ENCODE data around the gene EIF3D.
A peak's percentile ranks its signal among the peaks of the same experiment; 100 is the strongest.
"Not testable (repeated sequence)": the region's sequence is repeated elsewhere in the genome, so short reads cannot be mapped to it uniquely, and the experiment has no call there.

EIF3D gene

DNA sequence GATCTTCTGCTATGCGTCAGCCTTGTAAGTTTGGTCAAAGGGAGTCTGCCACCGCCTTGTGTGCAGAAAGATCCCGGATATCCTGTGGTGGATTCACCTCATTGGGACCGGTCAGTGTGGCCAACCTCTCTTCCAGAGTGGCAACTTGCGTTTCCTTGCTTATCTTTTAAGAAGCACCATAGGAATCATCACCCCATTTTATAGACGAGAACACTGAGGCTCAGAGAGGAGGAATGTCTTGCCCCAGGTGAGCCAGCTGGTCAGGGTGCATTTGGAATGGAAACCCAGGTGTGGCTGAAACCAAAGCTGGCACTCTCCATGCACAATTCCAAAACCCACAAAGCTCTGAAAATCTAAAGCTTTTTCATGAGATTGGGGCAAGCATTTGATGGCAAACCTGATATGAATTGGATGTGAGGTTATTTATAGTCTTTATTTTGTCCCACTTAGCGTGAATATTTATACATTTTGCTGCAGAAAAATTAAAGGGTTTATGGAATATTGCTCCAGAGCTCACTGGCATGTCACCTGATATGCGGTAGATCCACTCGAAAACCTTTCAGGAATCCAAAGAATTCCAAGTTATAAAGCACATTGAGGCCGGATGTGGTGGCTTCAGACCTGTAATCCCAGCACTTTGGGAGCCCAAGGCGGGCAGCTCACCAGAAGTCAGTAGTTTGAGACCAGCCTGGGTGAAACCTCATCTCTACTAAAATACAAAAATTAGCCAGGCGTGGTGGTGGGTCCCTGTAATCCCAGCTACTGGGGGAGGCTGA lies 12.1 kb upstream of the EIF3D start:
- Mint-ChIP-seq H3K27me3 (peaks cover 8 to 31% of the 10 kb centered on the region in 2 donors), H3K27ac (no peak overlapping the region), H3K36me3 (no peaks in the 10 kb centered on the region), H3K9me3 (no peaks in the 10 kb centered on the region), H3K4me3 (no peak overlapping the region), H3K4me1 (peaks cover 2 to 4% of the 10 kb centered on the region in 2 donors)
- DNase-seq, result no peak
- ATAC-seq (replicated peaks), result no peak

DNA sequence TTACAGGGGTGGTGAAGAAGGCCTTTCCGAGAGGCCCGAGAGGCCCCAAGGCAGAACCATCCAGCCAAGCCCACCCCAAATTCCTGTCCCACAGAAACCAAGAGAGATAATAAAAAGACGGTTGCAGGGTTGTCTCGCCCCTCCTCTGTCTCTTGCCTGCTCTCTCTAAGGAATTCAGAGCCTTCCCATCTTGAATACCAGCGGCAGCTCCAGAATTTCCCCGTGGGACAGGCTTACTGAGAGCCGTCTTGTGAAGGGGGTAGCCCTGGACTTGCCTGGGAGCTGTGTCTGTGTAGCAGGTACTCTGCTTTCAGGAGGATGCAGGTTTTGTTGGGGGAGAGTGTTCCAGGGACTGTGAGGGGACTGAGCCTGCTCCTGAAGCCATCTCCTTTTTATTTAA lies 9.6 kb upstream of the EIF3D start:
- Mint-ChIP-seq H3K36me3 (no peaks in the 10 kb centered on the region), H3K27me3 (peaks cover 8 to 29% of the 10 kb centered on the region in 2 donors), H3K9me3 (no peaks in the 10 kb centered on the region), H3K4me3 (no peak overlapping the region), H3K4me1 (peaks cover 0 to 2% of the 10 kb centered on the region in 2 donors), H3K27ac (no peak overlapping the region)
- DNase-seq, result no peak
- ATAC-seq (replicated peaks), result no peak

DNA sequence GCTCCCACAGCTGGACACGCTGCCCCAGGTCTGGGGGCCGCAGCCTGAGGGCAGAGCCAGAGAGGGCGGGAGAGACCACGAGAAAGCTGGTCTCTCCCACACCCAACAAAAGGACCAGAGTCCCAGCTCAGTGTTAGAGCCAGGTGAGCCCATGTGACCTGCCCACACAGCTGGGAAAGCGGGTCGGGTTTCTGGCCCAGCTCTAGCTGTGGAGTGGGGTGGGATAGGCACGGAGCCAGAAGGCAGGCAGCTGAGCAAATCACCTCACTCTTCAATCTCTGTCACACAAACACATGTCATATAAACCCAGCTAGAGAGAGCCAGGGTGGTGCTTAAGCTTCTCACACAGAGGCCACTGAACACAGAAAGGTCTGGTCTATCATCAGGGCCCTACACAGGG lies 7.8 kb upstream of the EIF3D start:
- Mint-ChIP-seq H3K36me3 (no peaks in the 10 kb centered on the region), H3K4me3 (no peak overlapping the region), H3K27ac (no peak overlapping the region), H3K27me3 (peaks cover 8 to 29% of the 10 kb centered on the region in 2 donors), H3K4me1 (no peaks in the 10 kb centered on the region), H3K9me3 (peaks cover 0 to 1% of the 10 kb centered on the region in 2 donors)
- DNase-seq (no peak), ATAC-seq (replicated peaks) (no peak)

GRCh38 chr22:36533320-36533719 lies 4.4 kb upstream of the EIF3D start:
- peak overlapping the region; percentile 27 for H3K27ac Mint-ChIP-seq
- not testable (repeated sequence) for H3K27me3 Mint-ChIP-seq; H3K36me3 Mint-ChIP-seq; H3K9me3 Mint-ChIP-seq; DNase-seq; H3K4me1 Mint-ChIP-seq; ATAC-seq (replicated peaks); H3K4me3 Mint-ChIP-seq

- H3K36me3 Mint-ChIP-seq, result peaks cover 0 to 5% of the 10 kb centered on the region in 2 donors
- H3K27ac Mint-ChIP-seq, result no peak overlapping the region
- peaks cover 0 to 8% of the 10 kb centered on the region in 2 donors for H3K4me1 Mint-ChIP-seq
- DNase-seq, result no peak
- peaks cover 4 to 6% of the 10 kb centered on the region in 2 donors for H3K27me3 Mint-ChIP-seq
- no peak for ATAC-seq (replicated peaks)
- H3K9me3 Mint-ChIP-seq, result peaks cover 0 to 1% of the 10 kb centered on the region in 2 donors
- no peak overlapping the region for H3K4me3 Mint-ChIP-seq
These were observed 3.5 kb upstream of the EIF3D start for GRCh38 chr22:36532466-36532865.

DNA sequence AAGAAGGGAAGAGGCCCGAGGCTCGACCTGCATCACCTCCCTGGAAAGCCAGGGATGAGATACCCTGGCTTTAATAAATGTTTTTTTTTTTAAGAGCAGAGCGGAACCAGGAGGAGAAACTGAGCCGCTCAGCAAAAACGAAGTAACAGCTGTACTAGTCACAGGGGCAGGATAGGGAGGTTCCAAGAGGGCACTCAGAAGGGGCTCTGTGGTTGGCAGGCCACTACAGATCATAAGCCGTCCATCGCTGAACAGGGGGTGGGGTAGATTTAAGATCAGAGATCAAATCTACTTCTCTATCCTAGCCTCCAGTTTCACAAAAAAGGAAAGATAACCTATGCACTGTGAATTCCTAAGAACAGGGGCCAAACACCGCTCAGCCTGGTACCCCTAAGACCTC lies 625 bp downstream of the EIF3D start:
- peak overlapping the region; percentile 97 for H3K27ac Mint-ChIP-seq
- DNase-seq (no peak), ATAC-seq (replicated peaks) (no peak)
- H3K4me3 Mint-ChIP-seq, result peak overlapping the region; percentile 91
- H3K9me3 Mint-ChIP-seq, result peaks cover 0 to 1% of the 10 kb centered on the region in 2 donors
- H3K36me3 Mint-ChIP-seq, result peaks cover 28 to 36% of the 10 kb centered on the region in 2 donors
- H3K27me3 Mint-ChIP-seq, result no peaks in the 10 kb centered on the region
- H3K4me1 Mint-ChIP-seq, result peaks cover 4 to 28% of the 10 kb centered on the region in 2 donors

GRCh38 chr22:36522662-36523061 lies 6.3 kb downstream of the EIF3D start:
- ATAC-seq (replicated peaks) (peak; percentile 54 to 66), DNase-seq (no peak)
- H3K27ac Mint-ChIP-seq, result peak overlapping the region; percentile 42
- no peaks in the 10 kb centered on the region for H3K27me3 Mint-ChIP-seq
- peaks cover 56 to 76% of the 10 kb centered on the region in 2 donors for H3K36me3 Mint-ChIP-seq
- H3K4me3 Mint-ChIP-seq, result no peak overlapping the region
- no peaks in the 10 kb centered on the region for H3K9me3 Mint-ChIP-seq
- H3K4me1 Mint-ChIP-seq, result peaks cover 11 to 46% of the 10 kb centered on the region in 2 donors

DNA sequence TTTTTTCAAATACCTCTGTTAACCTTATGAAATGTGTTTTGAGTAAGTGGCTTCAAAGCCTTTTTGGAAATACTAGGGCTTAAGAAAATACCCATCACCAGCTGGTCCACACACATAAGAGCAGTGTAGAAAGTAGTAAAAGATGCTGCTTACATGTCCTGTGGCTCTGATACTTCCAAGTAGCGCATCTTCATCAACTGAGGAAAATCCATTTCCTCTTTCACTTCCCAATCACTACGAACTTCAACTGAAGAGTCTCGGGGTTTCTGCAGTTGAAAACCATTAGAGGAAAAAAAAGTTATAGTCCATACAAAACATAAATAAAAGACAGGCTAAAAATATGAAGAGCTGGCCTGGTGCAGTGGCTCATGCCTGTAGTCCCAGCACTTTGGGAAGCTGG lies 8.5 kb downstream of the EIF3D start:
- Mint-ChIP-seq H3K4me3 (no peak overlapping the region), H3K27me3 (no peaks in the 10 kb centered on the region), H3K27ac (peak overlapping the region; percentile 68), H3K4me1 (peaks cover 7 to 29% of the 10 kb centered on the region in 2 donors), H3K9me3 (no peaks in the 10 kb centered on the region), H3K36me3 (peaks cover 61 to 78% of the 10 kb centered on the region in 2 donors)
- DNase-seq (no peak), ATAC-seq (replicated peaks) (no peak)

DNA sequence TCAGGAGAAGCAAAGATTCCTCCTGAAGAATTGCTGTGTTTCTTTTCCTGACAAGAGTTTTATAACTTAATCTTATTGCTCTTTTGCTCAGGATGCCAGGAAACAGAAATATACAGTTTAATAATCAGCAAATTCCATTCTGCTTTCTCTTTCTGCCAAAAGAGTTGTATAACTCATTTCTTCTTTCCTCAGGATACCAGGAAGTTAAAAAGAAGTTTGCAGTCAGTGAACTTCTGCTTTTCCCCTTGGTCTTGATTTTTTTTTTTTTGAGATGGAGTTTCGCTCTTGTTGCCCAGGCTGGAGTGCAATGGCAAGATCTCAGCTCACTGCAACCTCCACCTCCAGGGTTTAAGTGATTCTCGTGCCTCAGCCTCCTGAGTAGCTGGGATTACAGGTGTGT lies 9.1 kb downstream of the EIF3D start:
- peaks cover 62 to 79% of the 10 kb centered on the region in 2 donors for H3K36me3 Mint-ChIP-seq
- H3K9me3 Mint-ChIP-seq; ATAC-seq (replicated peaks); H3K4me3 Mint-ChIP-seq; DNase-seq; H3K27me3 Mint-ChIP-seq: not testable (repeated sequence)
- peaks cover 7 to 29% of the 10 kb centered on the region in 2 donors for H3K4me1 Mint-ChIP-seq
- peak overlapping the region; percentile 37 for H3K27ac Mint-ChIP-seq

- H3K9me3 Mint-ChIP-seq, result no peaks in the 10 kb centered on the region
- no peak overlapping the region for H3K4me3 Mint-ChIP-seq
- H3K36me3 Mint-ChIP-seq, result peaks cover 58 to 73% of the 10 kb centered on the region in 2 donors
- H3K27ac Mint-ChIP-seq, result peak overlapping the region; percentile 20
- peaks cover 16 to 24% of the 10 kb centered on the region in 2 donors for H3K4me1 Mint-ChIP-seq
- H3K27me3 Mint-ChIP-seq, result no peaks in the 10 kb centered on the region
- no peak for ATAC-seq (replicated peaks)
- no peak for DNase-seq
These were observed 14.2 kb downstream of the EIF3D start for GRCh38 chr22:36514766-36515165.

GRCh38 chr22:36512991-36513390 lies 16.0 kb downstream of the EIF3D start:
- Mint-ChIP-seq H3K27ac (peak overlapping the region; percentile 49), H3K27me3 (no peaks in the 10 kb centered on the region), H3K9me3 (no peaks in the 10 kb centered on the region), H3K4me1 (peaks cover 19 to 32% of the 10 kb centered on the region in 2 donors), H3K4me3 (no peak overlapping the region), H3K36me3 (peaks cover 56 to 66% of the 10 kb centered on the region in 2 donors)
- no peak for DNase-seq
- no peak for ATAC-seq (replicated peaks)

DNA sequence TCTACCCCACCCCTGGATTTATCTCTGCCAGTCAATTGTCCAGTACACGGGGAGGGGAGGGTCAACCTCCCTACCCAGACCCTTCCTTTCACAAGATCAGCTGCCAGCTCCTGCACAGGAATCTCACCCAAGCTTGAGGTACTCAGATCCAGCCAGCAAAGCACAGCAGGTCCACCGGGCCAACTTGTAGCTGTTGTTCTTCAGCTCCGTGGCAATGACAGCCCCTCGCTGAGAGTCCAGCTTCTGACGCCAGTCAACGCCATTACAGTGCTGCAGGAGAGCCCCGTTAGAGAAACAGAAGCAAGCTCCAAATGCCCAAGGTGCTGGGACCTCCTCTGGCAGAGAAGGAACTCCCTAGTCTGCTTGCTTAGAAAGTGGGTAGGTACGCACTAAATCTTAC lies 16.6 kb downstream of the EIF3D start:
- Mint-ChIP-seq H3K27ac (peak overlapping the region; percentile 49), H3K4me1 (peaks cover 22 to 36% of the 10 kb centered on the region in 2 donors), H3K4me3 (no peak overlapping the region), H3K9me3 (peaks cover 2% of the 10 kb centered on the region in 2 donors), H3K36me3 (peaks cover 56 to 68% of the 10 kb centered on the region in 2 donors), H3K27me3 (no peaks in the 10 kb centered on the region)
- no peak for ATAC-seq (replicated peaks)
- no peak for DNase-seq

DNA sequence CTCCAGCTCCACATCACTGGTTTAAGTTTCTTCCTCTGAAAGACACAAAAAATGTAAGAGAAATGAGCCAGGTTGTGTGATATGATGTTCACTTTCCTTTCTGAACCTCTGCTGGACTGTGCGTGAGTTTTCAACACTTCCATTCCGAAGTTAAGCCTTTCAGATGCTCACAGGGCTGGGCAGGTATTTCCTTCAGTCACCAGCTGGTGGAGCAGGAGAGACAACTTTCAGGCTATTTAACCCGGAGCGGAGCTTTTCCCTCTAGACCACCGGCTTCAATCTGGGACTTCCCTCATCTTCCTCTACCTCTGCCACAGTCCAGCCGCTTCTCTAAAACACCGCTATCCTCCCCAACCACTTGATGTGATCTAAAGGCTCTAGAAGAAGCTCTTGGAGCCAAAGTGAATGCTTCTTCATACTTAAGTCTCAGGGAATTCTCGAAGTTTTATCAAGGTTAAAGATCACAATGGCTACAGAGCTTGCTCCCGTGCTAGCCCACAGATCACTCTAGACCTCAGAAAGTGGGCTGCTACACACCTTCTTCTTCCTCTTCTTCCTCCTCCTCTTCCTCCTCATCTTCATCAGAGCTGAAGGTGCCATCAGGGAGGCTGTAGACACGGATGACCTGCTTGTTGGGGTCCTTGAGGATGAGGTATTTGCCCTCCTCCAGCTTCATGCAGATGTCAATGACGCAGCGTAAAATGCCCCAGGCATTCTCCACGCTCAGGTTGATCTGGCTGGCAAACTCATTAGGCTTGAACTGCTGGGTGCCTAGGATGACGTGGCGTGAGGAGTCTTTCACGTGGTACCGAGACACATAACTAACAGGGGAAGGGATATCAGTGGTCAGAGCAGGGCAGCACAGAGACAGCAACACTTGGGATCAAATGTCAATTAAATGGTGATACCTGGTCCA lies 17.7 kb downstream of the EIF3D start:
- no peak for DNase-seq
- Mint-ChIP-seq H3K9me3 (peaks cover 4% of the 10 kb centered on the region in 2 donors), H3K4me1 (peaks cover 23 to 45% of the 10 kb centered on the region in 2 donors), H3K27me3 (no peaks in the 10 kb centered on the region), H3K27ac (peak overlapping the region; percentile 47), H3K36me3 (peaks cover 49 to 58% of the 10 kb centered on the region in 2 donors), H3K4me3 (no peak overlapping the region)
- ATAC-seq (replicated peaks), result peak in 1 of 2 donors; percentile 36

DNA sequence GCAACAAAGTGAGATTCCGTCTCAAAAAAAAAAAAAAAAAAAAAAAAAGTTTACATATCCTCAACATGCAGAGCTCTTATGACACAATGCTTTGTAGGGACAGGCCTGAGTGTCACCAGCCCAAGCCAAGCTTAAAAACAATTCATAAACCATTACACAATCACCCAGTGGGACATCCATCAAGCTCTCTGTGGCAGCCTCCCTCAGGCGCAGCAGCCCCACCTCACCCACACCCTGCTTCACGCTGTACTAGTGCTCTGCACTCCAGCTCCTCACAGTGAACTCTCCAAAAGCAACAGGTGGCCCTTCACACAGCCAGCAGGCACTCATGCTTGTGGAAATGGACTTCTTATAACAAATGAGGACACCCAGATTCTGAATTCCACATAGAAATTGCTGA lies 18.6 kb downstream of the EIF3D start:
- Mint-ChIP-seq H3K27me3 (no peaks in the 10 kb centered on the region), H3K4me3 (no peak overlapping the region), H3K36me3 (peaks cover 44 to 50% of the 10 kb centered on the region in 2 donors), H3K4me1 (peaks cover 25 to 49% of the 10 kb centered on the region in 2 donors), H3K9me3 (peaks cover 4% of the 10 kb centered on the region in 2 donors), H3K27ac (peak overlapping the region; percentile 22)
- no peak for DNase-seq
- ATAC-seq (replicated peaks), result no peak

Data from stimulated activated naive B cell treated with anti-CD40 and anti-IgM and Interleukin-4, amounts not matched to agents 10 μg/mL and 1 μg/mL and 100 μg/mL, for 72 hours (primary cell).